HG02938 (cell line): ENCODE results near the gene PCSK5.
"Not testable (repeated sequence)": the region's sequence is repeated elsewhere in the genome, so short reads cannot be mapped to it uniquely, and the experiment has no call there.

Experiments
- ATAC-seq: cut with Tn5 transposase; IDR thresholded peaks from one replicate; pipeline ENCODE4 v1.9.1; 2021; ENCODE audit warnings: mild to moderate bottlenecking, moderate library complexity; ENCODE audit not compliant: unreplicated experiment

The PCSK5 gene

DNA sequence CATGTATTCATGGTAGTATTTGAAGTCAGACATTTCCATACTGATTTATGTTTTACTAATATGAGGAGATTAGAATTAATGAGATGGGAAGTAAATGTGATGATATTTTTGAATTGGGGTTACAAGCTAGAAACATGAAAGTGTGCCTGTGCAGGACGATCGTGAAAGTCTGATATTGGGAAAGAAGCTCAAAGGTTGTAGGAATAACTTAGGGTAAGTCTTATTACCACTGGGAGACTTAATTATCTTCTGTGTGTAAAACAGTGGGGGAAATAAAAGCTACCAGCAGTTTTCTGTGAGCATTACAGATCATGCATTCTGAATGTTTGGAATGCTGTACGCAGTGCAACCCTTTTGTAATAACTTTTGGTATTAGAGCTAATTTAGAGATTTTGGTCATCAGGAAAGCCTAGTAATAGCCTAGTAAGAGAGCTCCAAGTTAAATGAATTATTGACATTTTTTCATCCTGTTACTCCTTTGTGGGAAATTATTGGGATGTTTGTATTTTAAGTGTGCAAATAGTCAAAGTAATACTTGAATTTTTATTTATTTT, 153.9 kb downstream of the PCSK5 start:
- no peak for ATAC-seq

DNA sequence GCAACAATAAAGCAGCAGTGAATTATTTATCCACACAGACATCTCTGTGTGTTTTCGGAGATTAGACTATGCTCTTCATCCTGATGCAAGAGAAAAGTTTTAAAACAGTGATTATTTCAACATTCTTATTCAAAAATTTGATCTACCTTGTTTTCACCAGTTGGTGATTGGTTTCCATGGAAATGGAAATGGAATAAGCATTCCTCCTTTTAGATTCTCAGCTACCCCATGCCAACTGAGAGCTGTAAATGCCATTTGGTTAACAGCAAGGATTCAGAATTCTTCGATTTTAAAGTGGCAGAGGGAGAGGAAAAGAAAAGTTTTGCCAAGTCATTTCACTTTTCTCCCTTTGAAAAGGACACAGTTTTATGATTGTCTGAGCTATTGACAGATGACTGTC, 154.7 kb downstream of the PCSK5 start:
- no peak for ATAC-seq

DNA sequence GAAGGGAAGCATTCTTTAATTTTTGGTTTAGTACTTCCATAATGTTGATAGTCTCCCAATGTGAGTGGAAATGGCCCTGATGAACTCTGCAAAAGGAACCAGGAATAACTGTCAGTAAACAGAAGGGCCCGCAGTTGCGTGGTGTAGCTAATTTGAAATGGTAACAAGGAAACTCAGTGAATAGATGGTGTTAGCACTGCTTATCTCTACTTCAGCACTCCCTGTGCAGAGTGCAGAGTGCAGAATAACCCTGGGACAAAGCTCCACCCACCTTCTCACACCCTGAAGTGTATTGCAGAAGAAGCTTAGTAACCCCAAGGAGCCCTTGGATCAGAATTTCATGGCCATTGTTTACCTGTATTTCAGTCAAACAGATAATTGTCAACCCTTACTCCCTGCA, 158.9 kb downstream of the PCSK5 start:
- no peak for ATAC-seq

DNA sequence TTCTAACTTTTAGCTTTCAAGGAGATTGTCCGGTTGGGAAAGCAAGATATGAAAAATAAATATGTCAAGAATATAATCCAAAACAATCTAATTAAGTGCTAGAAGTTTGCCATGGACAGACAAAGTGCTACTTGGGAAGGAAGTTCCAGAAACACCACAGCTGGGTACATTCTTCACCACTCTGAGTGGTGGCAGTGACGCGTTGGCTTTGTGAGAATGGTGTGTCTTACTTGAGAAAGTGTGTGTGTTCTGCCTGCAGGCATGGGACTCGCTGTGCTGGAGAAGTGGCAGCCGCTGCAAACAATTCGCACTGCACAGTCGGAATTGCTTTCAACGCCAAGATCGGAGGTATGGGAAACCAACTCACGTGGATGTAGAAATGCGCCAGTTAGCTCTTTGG, 177.2 kb downstream of the PCSK5 start:
- ATAC-seq: no peak

DNA sequence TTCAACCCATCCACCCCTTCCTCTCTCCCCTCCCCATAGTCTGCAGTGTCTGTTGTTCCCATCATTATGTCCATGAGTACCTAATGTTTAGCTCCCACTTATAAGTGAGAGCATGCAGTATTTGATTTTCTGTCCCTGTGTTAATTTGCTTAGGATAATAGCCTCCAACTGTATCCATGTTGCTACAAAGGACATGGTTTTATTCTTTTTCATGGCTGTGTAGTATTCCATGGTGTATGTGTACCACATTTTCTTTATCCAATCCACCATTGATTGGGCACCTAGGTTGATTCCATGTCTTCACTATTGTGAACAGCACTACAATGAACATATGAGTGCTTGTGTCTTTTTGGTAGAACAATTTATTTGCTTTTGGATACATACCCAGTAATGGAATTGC, 187.1 kb downstream of the PCSK5 start:
- no peak for ATAC-seq

DNA sequence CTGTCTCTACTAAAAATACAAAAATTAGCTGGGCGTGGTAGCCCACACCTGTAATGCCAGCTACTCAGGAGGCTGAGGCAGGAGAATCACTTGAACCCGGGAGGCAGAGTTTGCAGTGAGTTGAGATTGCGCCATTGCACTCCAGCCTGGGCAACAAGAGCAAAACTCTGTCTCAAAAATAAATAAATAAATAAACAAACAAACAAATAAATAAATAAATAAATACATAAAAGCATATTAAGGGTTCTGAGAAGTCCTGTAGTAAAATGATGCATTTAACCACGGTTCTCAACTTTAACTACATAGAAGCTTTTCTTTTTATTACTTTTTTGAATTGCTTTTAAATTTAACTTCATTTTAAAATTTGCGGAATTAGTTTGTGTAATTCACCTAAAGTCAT, 190.8 kb downstream of the PCSK5 start:
- ATAC-seq: not testable (repeated sequence)

DNA sequence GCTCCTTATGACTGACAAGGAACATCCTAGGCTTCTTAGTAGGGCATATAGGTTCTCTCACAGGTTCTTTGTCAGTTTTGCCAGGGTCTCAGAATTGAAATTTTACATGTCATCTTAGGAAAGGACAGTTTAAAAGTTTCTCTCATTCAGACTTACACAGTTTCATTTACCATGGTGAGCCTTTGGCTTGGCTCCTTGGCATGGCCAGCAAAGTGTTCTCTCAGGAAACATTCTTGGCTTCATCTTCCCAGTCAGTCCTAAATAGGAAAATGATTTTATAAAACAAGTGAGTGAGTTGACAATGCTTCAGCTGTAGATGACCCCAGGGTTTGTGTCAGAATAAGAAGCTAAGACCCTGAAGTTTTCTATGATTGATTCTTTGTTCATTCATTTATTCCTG, 191.6 kb downstream of the PCSK5 start:
- no peak for ATAC-seq

DNA sequence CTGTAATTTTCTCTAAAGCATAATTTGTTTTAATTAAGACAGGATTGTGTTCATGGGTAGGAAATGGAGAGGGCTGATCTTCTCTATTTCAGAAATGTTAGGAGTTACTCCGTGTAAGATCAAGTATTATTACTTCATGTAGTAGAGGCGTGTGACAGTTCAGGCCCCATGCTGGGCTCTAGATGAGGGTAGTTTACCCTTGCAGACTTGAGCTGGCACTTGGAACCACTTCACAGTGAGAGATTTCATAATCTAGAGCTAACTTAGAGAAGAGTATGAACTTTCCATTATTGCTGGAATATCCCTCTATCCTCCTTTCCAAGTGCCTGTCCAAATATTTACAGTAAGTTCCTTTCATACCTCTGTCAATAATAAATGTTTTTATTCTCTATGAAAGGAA, 195.1 kb downstream of the PCSK5 start:
- no peak for ATAC-seq

DNA sequence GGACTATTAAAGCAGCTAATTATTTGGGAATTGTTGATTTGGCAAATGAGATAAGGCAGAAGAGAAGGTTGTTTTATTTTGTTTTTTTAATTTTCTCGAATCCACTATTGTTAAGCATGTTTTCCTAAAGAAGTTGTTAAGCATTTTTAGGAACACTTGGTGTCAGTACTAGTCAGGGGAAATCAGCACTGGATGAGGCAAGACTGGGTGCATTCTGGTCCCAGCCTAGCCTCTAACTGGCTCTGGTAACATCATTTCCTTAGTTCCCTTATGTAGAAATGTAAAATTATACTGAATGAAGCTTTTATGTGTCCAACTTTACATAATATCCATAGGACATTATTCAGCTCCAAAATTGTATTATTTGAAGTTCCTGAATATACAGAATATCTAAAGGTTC, 196.1 kb downstream of the PCSK5 start:
- no peak for ATAC-seq

DNA sequence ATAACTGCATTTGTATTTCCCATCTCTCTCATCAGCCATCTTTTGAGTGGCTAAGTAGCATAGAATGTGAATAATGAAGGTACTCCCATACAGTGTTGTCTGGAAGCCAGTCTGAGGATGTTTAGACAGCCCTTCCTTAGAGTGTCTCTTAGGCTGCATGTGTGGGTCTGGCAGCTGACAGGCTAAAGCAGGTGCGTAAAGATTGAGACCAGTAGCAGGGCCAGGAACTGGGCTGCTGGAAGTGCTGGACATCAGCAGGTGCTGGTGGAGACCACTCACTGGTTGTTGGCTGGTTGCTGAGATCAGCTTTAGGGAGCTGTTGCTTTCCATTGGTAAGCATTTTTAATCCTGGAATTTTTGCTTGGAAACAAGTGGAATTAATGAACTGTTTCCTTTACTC, 197.5 kb downstream of the PCSK5 start:
- ATAC-seq: no peak

DNA sequence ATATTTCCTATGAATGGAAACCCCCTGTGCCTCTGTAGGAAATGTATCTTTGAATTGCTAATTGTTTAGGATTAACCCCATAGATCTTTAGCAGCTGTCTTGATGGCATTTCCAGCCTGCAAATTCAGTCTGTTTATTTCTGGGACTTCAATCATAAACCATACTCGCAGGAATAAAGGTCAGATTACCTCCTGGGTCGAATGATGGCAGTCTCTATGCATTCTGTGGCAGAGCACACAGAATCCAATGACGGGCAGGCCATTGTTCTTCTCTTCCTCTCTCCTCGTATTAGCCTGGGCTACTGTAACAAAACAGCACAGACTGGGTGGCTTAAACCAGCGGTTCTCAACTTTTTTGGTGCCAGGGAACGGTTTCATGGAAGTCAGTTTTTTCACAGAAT, 199.9 kb downstream of the PCSK5 start:
- ATAC-seq: no peak

DNA sequence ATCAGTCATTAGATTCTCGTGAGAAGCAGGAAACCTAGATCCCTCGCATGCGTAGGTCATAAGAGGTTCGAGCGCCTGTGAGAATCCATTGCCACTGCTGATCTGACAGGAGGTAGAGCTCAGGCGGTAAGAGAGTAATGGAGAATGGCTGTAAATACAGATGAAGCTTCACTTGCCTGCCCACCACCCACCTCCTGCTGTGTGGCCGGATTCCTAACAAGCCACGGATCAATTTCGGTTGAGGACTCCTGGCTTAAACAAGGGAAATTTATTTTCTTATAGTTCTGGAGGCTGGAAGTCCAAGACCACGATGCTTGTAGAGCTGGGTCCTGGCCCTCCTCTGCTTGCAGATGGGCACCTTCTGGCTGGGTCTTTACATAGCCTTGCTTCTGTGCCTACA, 200.4 kb downstream of the PCSK5 start:
- no peak for ATAC-seq

DNA sequence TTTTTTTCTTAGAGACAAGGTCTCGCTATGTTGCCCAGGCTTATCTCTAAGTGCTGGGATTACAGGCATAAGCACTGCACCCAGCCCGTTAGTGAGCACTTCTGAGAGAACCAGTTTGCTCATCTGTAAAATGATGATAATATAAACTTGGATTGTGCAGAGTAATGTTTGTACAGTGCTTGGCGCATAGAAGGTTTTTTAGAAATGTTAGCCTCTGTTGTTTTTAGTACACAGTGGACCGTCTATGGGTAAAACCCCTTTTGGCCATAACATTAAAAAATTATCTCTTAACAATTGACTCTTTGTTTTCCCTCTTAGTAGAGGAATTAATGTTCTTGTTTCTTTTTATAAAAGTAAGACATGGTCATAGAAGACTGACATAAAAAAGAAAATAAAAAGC, 202.1 kb downstream of the PCSK5 start:
- ATAC-seq: no peak

DNA sequence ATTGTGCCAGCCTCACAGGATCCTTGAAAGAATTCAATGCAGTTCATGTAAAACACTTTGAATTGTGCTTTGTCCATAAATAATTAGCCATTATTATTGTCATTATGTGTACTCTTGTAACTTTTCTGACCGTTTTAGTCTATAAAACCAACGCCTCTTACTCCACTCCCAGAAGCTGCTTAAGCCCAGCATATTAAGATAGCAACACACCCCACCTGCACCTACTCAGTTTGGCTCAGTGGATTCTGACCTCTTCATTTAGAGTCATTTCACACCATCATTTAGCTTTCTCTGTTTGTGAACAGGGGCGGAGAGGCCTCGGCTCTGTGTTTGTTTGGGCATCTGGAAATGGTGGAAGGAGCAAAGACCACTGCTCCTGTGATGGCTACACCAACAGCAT, 205.1 kb downstream of the PCSK5 start:
- ATAC-seq: no peak

DNA sequence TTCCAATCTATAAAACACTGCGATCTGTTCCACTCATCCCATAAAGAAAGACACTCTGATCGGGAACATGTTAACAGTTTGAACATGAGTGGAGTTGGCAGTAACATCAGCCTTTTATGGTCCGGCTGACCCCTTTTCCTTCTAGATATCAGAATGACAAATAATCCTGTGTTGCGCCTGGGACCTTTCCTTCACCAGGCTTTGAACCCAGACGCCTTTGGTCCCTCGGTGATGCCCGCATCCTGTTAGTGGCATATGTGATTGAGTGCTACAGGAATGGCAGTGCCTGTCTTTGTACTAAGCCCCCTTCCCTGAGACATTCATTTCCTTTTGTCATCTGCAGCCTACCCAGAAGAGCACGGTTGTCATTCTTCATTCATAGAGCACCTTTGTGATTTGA, 209.0 kb downstream of the PCSK5 start:
- ATAC-seq: no peak

DNA sequence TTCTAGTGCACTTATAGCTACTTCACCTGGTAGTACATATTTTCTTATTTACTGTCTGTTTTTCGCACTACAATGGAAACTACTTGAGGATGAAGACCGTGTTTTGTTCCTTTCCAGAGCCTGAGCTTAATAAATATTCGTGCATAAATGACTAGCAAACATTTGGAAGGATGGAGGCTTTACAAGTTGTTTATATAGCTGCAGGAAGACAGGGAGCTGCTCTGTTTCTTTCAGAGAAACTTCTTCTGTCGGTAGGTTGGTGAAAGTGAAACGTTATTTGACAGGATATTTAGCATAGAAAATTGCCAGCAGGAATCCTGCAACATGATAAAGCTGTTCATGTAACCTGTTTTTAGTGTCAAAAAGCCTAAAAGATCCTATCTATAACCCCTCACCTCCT, 210.6 kb downstream of the PCSK5 start:
- no peak for ATAC-seq

DNA sequence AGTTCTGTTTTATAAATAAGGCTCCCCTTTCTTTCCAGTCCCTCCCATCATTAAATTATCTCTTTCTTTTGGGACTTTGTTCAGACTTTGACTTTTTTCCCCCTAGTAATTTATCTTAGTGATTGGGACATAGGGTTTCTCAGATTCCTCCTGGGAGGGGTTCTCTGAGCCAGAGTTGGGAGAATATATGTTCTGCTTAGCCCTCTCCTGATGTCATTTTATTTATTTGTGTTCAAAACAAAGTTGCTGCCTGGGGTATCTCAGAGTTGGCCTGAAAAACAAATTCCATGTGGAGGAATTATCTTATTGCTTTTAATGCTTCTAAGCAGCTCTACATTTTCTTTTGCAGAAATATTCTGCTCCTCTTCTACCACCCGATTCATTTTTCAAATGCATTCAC, 211.0 kb downstream of the PCSK5 start:
- no peak for ATAC-seq

DNA sequence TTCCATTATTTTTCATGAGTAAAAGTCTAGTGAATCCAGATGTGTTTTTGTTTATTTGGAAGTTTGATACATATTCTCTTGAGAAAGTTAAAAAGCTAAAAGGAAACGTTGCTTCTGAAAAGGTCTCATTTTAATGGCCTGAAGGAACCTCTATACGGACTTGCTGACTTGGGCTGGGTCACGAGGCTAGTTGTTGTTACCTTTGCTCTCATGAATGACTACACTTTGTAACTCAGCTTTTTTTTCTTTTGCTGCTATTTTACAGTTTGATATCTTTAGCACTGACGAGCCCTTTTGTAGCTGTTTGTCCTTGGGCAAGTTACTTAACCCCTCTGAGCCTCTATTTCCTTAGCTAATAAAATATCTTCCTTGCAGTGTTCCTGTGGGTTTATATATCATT, 211.5 kb downstream of the PCSK5 start:
- ATAC-seq: no peak

DNA sequence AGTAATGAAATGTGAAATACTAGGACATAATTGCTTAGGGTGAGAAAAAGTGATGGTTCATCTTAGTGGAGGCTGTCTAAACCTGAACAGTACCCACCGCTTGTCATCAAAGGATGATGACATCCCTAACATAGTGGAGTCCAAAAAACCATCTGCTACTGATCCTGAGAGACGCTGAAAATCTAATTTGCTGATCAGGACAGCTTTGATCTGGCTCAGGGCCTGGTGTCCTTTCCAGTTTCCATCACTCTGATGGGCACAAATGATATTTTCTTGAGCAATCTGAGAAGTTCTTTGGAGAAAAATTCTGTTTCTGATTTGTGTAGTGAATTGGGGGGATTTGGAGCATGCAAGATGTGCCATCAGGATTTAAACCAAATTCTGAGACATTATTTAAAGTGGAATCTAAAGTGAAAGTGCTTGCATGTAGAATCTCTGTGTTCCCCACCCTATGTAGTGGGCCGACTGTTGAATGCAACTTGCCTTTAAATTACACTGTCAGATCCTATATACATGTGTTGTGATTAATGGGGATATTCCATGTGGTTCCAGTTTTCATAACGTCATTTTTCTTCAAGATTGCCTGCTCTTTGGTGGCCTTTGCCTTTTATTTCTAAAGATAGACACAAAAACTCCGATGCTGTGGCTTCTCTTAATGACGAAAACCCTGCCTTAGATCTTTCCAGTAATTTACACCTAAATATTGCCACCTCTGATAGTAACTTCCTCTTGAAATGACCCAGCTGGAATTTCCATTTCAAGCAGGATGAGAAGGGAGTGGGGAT, 213.2 kb downstream of the PCSK5 start:
- ATAC-seq: no peak

DNA sequence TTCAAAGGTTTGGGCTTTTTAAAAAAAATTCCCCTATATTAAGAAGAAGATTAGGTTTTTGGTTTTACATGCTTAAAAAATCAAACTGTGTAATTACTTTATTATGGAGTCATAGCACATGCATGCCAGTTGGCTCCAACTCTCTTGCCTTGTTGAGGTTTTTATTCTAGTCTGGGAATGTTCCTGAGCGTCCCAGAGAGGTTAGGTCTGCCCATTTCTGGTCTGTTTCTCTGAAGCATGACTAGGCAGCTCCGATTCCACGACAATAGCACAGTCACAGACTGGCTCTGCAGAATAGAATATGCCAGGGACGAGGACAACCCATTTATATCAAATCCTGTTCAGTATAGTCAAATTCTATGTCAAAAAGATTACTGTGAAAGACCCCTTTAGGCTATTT, 217.0 kb downstream of the PCSK5 start:
- no peak for ATAC-seq

DNA sequence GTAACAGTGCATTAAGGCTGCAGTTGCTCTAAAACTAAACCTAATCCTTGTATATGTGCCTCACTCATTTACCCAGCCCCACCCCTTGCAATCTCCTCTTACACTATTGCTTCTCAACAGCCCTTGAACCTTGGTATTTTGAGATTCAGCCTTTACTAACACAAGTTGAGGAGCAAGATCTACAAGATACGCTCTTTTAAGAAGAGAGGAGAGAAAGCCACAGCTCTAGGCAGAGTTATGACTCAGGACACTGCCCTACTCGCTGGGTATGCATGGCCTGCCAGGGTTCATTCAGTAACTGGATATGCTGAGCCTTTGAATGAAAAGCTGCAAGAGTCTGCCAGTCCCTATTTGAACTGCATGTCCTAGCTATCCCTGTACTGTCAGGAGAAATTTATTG, 219.5 kb downstream of the PCSK5 start:
- no peak for ATAC-seq

DNA sequence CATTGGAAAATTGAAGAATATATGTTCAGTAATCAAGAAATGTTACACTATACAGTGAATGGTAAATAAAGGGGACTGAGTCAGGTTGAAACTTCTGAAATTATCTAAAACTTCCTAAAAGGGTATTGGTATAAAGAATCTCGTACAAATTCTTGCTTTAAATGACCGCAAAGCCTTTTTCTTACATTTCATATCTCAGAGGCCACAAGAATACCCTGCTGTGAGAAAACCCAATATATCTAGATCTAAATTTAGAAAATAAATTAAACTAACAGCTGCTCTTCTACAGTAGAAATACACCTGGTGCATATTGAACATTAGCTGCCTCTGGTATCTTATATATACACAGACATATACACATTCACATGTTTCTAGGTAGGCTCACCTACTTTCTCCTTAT, 221.7 kb downstream of the PCSK5 start:
- no peak for ATAC-seq

DNA sequence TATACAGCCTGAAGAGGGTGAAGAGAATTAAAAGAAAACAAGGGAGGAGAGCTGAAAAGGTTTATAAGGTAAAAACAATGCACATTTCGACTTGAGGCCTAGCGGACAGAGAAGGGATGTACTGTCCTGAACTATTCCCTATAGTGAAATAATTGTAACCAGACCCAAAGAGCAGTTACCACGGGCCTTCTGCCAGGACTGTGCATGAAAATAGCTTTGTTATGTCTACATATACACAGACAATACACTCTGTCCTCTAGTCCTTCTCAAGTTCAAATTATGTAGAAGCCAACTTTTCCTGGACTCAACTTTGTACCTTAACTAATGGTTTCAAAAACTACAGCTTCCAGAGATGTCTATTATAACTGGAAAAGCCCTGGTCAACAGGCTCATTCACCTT, 223.7 kb downstream of the PCSK5 start:
- no peak for ATAC-seq
